ENCODE results near the gene CELSR1.

GRCh38 chr22:46432164-46433068 is 105.0 kb downstream of the CELSR1 start:
- TF ChIP-seq, protein P1, sequence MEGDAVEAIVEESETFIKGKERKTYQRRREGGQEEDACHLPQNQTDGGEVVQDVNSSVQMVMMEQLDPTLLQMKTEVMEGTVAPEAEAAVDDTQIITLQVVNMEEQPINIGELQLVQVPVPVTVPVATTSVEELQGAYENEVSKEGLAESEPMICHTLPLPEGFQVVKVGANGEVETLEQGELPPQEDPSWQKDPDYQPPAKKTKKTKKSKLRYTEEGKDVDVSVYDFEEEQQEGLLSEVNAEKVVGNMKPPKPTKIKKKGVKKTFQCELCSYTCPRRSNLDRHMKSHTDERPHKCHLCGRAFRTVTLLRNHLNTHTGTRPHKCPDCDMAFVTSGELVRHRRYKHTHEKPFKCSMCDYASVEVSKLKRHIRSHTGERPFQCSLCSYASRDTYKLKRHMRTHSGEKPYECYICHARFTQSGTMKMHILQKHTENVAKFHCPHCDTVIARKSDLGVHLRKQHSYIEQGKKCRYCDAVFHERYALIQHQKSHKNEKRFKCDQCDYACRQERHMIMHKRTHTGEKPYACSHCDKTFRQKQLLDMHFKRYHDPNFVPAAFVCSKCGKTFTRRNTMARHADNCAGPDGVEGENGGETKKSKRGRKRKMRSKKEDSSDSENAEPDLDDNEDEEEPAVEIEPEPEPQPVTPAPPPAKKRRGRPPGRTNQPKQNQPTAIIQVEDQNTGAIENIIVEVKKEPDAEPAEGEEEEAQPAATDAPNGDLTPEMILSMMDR (IDR thresholded peaks at IDR 0.05; ENCODE audit: low read depth, low read length) = no peak
- no peak for TF ChIP-seq EZH2phosphoT487 (IDR thresholded peaks at IDR 0.05; ENCODE audit: low read depth)

Data from OCI-LY3 (cell line).